HG03159 (cell line): Measurements from ENCODE around the gene EXOC3.

Experiments used
- ATAC-seq: cut with Tn5 transposase; IDR thresholded peaks from one replicate; pipeline ENCODE4 v1.9.1; 2021; ENCODE audit warnings: mild to moderate bottlenecking, moderate library complexity; ENCODE audit not compliant: unreplicated experiment

The EXOC3 gene

GRCh38 chr5:437281-437771 is 5.7 kb upstream of the EXOC3 start:
- ATAC-seq = no peak

DNA sequence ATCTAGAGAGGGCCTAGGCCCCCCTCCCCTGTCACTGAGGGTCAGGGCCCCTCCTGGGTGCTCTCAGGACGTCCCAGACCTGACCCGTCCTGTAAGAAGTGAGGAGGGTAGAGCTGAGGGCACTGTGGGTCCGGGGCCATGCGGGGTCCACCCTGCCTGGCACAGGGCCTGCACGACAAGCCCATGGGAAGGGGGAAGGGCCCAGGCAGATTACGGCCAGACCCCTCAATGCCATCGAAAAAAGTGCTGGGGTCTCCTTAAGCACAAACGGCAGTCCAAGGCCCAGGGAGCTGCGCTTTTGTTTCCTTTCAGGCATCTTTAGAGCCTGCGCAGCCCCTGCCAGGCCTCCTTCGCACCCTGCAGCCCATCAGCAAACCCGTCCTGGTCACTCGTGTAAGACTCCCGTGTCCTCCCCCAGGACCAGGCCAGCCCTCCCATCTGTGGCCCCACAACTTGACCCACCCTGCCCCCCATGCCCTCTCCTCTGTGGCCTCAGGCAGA is 4.4 kb upstream of the EXOC3 start:
- no peak for ATAC-seq

DNA sequence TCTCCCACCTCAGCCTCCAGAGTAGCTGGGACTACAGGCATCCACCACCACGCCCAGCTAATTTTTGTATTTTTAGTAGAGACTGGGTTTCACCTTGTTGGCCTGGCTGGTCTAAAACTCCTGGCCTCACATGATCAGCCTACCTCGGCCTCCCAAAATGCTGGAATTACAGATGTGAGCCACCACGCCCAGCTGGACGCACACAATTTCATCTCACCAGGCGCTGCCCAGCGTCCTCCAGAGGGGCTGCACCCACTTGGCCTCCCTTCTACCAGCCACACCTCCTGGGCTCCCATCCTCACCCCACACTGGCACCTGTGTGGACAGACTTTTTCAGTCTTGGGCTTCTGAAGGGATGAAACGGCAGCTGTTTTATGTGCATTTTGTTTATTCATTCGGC is 3.8 kb upstream of the EXOC3 start:
- ATAC-seq = no peak

DNA sequence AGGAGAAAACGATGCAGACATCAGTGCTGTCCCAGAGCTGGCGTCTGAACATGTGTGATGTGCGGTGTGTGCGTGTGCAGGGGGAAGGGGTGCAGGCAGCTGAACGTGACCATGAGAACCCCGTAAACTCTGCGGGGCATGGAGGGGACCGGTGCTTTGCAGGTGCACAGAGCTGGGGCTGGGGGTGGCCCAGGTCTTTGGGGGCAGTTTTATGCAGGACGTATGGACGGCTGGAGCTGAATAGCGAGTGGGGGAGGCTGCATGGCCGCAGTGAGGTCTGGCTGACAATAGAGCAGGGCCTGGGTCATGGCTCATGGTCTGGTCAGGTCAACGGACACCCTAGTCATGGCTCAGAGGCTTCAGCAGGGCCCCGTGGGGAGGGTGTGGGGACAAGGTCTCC is 3.3 kb upstream of the EXOC3 start:
- ATAC-seq = no peak

DNA sequence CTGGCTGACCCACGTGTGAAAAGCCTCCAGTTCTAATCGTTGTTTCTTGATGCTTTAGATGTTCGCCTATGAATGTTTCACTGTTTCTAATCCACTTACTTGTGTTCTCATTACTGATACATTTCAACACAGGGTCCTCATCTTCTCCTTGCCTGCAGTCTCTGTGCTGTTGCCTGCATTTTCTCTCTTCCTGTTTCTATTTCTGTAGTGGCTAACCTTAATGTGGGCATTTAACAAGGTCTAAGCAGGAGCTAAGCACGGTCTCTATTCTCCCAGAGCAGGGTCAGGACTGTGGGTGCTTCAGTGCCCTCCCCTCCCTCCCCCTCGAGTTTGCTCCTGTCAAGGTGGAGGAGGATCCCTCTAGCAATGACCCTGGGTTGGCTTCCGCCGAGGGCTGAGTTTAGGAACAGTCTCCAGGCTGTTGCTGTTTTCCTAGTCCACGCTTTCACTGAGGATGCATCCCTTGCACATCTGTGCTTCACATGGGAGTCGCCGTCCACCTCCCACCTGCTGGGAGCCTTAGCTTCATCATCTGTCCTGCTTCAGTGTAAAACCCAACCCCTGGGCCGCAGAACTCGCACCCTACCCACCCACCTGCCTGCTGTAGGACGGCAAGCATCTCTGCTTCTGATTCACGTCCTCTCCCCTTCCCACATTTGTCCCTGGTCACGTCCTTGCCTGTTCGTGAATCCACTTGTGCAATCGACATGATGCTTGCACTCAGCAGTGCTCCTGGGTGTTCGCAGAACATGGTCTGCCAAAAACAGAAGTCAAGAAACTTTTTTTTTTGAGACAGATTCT is 2.4 kb upstream of the EXOC3 start:
- no peak for ATAC-seq

GRCh38 chr5:441996-442334 is 1.0 kb upstream of the EXOC3 start:
- ATAC-seq = no peak

- ATAC-seq = peak; percentile 5
Measured at GRCh38 chr5:443239-444151, 519 bp downstream of the EXOC3 start.

DNA sequence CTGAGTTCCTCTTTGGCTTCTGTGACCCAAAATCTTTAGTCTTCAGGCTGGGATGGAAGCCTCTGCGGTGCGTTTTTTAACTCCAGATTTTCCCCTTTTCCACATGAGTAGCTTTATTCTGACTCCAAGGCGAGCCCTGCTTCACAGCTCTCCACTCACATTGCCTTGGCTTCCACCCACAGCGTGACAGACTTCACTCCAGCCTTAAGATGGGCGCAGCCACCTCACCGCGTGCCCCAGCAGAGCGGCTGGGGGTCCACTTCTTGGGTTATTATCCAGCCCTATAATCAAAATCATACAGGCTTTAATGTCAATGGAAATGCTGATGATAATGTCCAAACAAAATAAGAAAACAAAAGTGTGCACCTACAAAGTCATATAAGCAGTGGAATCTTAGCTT is 1.2 kb downstream of the EXOC3 start:
- no peak for ATAC-seq

- no peak for ATAC-seq
Measured at GRCh38 chr5:445591-445990, 2.6 kb downstream of the EXOC3 start.

DNA sequence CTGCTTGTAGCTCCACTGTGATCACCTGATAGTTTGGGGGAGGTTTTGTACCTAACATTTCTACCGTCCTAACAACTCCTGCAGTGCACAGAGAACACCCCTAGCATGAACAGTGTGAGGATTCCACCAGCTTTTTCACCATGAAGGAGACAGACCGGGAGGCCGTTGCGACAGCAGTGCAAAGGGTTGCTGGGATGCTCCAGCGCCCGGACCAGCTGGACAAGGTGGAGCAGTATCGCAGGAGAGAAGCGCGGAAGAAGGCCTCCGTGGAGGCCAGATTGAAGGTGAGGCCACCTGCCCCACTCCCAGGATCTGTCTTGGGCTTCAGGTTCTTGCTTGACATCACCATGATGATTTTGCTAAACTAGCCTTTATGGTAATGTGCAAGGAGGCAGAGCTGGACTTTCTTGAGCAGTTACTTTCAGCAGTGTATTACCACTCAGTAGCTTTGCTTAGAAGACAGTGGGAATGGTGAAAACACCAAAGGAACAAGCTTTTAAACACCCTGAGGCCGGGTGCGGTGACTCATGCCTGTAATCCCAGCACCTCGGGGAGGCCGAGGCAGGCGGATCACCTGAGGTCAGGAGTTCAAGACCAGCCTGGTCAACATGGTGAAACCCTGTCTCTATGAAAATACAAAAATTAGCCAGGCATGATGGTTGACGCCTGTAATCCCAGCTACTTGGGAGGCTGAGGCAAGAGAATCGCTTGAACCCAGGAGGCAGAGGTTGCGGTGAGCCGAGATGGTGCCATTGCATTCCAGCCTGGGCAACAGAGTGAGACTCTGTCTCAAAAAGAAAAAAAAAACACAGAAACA is 3.3 kb downstream of the EXOC3 start:
- ATAC-seq = no peak

DNA sequence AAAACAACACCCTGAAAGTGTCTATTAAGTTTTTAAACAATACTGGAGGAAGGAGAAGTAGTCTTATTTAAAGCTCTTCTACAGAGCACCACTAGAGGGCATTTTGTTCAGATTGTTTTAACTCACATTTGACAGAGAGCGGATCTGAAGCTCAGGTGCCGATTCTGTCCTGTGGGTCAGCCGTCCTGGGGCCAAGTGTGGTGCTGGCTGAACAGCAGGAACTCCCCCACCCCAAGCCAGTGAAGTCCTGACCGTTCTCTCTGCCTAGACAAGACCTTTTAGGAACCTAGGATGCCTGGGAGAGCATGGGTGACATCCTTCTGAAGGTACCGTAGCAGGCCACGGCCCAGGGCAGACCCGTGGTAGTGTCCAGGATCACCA is 3.9 kb downstream of the EXOC3 start:
- no peak for ATAC-seq

DNA sequence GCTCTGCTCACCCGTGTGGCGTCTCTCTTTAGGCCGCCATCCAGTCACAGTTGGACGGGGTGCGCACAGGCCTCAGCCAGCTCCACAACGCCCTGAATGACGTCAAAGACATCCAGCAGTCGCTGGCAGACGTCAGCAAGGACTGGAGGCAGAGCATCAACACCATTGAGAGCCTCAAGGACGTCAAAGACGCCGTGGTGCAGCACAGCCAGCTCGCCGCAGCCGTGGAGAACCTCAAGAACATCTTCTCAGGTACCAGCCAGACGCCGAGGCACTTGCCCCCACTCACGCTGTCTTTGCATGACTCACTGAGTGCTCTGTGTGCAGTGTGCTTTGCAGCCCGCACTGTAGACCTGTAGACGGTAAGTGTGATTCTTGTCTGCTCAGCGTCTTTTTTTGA is 4.5 kb downstream of the EXOC3 start:
- ATAC-seq = no peak

DNA sequence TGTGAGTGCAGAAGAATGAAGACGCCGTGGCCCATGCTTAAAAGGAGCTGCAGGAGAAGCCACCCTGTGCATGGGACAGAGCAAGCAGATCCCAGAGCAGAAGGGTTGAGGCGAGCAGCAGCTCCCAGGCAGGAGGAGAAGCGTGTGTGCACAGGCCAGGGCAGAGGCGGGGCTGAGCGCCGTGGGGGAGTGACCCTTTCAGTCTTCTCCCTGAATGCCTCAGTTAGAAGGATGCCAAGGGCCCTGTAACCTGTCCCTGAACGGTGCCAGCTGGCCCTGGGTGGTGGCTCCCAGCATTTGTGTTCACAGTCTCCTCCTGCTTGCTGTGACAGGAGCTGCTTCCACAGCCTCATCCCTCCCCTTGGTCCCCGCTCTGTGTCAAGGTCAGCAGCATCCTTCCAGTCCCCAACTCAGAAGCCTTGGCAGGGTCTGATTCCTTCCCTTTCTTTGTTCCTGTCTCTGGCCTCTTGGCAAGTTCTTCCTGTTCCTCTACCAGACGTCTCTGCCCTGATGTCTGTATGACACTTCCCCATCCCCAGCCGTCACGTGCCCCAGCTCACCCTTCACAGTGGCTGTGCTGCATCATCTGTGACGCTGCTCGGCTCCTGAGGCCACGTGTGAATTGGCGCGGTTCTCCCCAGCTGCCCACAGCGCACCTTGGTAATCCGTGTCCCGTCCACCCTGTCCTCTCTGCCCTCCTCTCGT is 5.2 kb downstream of the EXOC3 start:
- no peak for ATAC-seq

DNA sequence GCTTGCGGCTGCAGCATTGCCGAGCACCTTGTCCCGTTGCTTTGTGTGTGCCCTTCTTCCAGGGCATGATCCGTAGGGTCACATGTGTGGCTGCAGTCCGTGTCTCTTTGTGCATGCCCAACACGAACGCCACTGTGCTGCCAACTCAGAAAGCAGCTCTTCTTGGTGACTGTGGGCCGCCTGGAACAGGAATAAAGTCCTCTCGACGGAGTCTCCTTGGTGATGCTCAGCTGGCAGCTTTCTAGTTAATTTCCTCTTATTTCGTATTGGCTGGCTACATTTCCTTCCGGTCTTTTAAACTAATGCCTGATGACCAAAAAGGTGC is 5.8 kb downstream of the EXOC3 start:
- ATAC-seq = no peak

- ATAC-seq = no peak
Measured at GRCh38 chr5:449151-449550, 6.2 kb downstream of the EXOC3 start.

DNA sequence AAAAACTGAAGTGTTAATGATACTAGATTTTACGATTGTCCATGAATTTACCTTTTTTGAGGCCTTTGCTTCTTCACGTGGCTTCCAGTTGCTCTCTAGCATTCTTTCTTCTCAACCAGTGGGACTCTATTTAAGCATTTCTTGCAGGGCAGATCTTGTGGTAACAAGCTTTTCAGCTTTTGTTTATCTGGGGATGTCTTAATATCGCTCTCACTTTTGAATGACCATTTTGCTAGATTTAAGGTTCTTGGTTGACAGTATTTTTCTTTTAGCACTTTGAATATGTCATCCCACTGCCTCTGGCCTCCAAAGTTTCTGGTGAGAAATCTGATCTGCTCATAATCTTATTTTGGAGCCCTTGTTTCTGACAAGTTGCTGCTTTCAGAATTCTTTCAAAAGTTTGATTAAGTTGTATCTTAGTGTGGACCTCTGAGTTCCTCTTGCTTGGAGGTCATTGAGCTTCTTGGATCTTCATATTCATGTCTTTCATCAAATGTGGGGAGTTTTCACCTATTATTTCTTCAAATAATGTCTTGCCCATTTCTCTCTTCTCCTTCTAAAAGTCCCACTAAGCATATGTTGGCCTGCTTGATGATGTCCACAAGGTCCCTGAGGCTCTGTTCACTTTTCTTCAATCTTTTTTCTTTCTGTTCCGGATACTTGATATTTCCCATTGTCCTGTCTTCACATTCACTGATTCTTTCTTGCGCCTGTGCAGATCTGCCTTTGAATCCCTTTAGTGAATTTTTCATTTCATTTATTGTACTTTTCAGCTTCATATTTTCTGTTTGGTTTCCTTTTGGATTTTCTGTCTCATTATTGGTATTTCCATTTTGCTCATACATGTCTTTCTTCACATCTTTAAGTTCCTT is 8.8 kb downstream of the EXOC3 start:
- ATAC-seq = no peak

DNA sequence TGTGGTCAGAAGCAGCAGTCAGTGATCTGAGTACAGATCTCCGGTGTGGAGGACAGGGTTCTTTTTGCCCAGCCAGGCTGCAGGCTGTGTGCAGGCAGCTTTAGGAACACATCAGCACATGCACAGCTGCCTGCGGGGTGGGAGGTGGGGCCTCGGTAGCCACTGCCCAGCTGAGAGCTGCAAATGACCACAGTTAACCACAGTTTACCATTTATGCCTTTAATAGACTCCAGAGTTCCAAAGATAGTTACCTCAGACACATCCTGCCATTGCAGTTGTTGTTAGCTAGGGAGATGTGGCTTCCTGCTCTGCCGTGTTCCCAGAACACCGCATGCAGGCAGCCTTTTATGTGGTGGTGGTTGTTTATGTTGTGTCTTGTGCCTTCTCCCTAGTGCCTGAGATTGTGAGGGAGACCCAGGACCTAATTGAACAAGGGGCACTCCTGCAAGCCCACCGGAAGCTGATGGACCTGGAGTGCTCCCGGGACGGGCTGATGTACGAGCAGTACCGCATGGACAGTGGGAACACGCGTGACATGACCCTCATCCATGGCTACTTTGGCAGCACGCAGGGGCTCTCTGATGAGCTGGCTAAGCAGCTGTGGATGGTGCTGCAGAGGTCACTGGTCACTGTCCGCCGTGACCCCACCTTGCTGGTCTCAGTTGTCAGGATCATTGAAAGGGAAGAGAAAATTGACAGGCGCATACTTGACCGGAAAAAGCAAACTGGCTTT is 10.2 kb downstream of the EXOC3 start:
- ATAC-seq = no peak

DNA sequence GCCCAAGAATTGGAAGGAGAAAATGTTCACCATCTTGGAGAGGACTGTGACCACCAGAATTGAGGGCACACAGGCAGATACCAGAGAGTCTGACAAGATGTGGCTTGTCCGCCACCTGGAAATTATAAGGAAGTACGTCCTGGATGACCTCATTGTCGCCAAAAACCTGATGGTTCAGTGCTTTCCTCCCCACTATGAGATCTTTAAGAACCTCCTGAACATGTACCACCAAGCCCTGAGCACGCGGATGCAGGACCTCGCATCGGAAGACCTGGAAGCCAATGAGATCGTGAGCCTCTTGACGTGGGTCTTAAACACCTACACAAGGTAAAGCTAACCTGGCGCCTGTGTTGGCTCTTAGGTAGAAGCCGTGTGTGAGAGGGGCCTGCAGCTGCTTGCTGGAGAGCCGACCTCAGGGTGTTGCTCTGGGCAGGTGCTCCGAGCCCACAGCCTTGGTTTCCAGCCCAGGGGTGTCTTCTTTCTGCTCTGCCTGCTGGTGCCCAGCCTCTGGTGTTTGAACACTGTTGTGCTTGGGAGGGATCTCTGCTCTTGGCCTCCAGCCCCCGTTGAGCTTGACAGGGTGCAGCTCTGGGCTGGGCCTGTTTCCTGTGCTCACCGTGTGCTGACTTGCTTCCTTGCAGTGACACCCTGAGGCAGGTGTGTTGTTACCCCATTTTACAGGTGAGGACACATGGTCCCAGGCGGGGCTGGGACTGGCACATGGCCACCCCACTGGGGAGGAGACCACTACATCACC is 10.9 kb downstream of the EXOC3 start:
- no peak for ATAC-seq
